SH-SY5Y (cell line): ENCODE measurements around the gene LRRC4C.

Source experiments
- GATA2 ChIP-seq: IDR thresholded peaks from 2 replicates; pipeline ENCODE4 v1.6.1; 2011; ENCODE audit warnings: mild to moderate bottlenecking, low read depth, low read length
- GATA3 ChIP-seq: IDR thresholded peaks from 2 replicates; pipeline ENCODE4 v1.6.1; 2011; ENCODE audit warnings: low read depth, mild to moderate bottlenecking, low read length, moderate library complexity

GRCh38 chr11:41018224-41018623 is 441.2 kb downstream of the LRRC4C start:
- TF ChIP-seq GATA3 (no peak), GATA2 (no peak)
